Panc1 (cell line): ENCODE results near the gene LZTS3. TPM values are rescaled to one million over a fixed set of nuclear protein-coding genes. Genes with fewer than 3 reads are reported as not detected.

Source experiments
- ATAC-seq: fragments of 200-7000 bp; cut with Tn5 transposase; 2 replicates; pipeline ENCODE4 v1.9.1; 2020; ENCODE audit warnings: mild to moderate bottlenecking, moderate library complexity
- BruUV-seq: library from RNA; stranded (reverse); fragments of 400-500 nt; replicated peaks from 2 replicates; lab custom pipeline; 2021; lab: Mats Ljungman, UMichigan
- CTCF ChIA-PET: fragments of 300-600 bp; sonication (Branson Sonifier 250); formaldehyde crosslinking; loops from one replicate; lab custom pipeline; 2022; ENCODE audit warnings: antibody characterized with exemption; lab: Charles Lee
- POLR2A ChIA-PET: fragments of 300-600 bp; sonication (Branson Sonifier 250); formaldehyde crosslinking; loops from one replicate; lab custom pipeline; 2022; ENCODE audit warnings: antibody characterized with exemption; lab: Charles Lee
- DNase-seq: peaks from one replicate; pipeline ENCODE4 v3.0.0-alpha.2; 2010; ENCODE audit warnings: low read depth, low spot score
- H3K27ac ChIP-seq: 2 replicates; pipeline ENCODE4 v1.5.1; 2011; ENCODE audit warnings: mild to moderate bottlenecking, low read length, inconsistent platforms
- H3K27me3 ChIP-seq: fragments of 200-500 bp; sonication (Bioruptor generic); 2 replicates; pipeline ENCODE4 v1.6.0; 2014; ENCODE audit warnings: low read length, inconsistent platforms; ENCODE audit not compliant: control insufficient read depth, insufficient read depth
- H3K36me3 ChIP-seq: fragments of 200-500 bp; sonication (Bioruptor generic); 2 replicates; pipeline ENCODE4 v1.5.1; 2014; ENCODE audit warnings: inconsistent platforms, mild to moderate bottlenecking, low read length, moderate library complexity; ENCODE audit not compliant: control insufficient read depth, insufficient read depth
- H3K4me1 ChIP-seq: 2 replicates; pipeline ENCODE4 v1.5.1; 2011; ENCODE audit warnings: inconsistent platforms, mild to moderate bottlenecking, low read length, moderate library complexity; ENCODE audit not compliant: control insufficient read depth, insufficient read depth
- H3K4me3 ChIP-seq, 2 experiments: 2 replicates each; pipeline ENCODE4 v1.5.1; 2011 to 2012; ENCODE audit warnings: low read depth in 2 of 2, low read length in 2 of 2, mild to moderate bottlenecking in 2 of 2, inconsistent platforms in 1 of 2, moderate library complexity in 1 of 2
- H3K9me3 ChIP-seq: fragments of 200-500 bp; sonication (Bioruptor generic); 2 replicates; pipeline ENCODE4 v1.5.1; 2014; ENCODE audit warnings: low read depth, mild to moderate bottlenecking, inconsistent platforms, low read length, moderate library complexity; ENCODE audit not compliant: control insufficient read depth, insufficient read depth
- POLR2AphosphoS5 ChIP-seq: IDR thresholded peaks from 2 replicates; pipeline ENCODE4 v1.6.1; 2012; ENCODE audit warnings: mild to moderate bottlenecking, low read depth, low read length, moderate library complexity
- SIN3A ChIP-seq: IDR thresholded peaks from 2 replicates; pipeline ENCODE4 v1.6.1; 2012; ENCODE audit warnings: low read depth, mild to moderate bottlenecking, low read length, moderate library complexity, borderline replicate concordance; ENCODE audit not compliant: insufficient read depth
- TCF7L2 ChIP-seq: IDR thresholded peaks from 2 replicates; pipeline ENCODE4 v1.6.1; 2011; ENCODE audit warnings: mild to moderate bottlenecking, low read depth, low read length, inconsistent platforms
- in situ Hi-C: cut with HindIII; loops from 2 replicates; pipeline ENCODE4 v1.10.0; 2016; ENCODE audit warnings: low sequenced_read_pairs, low pct_unique_long_range_greater_than_20kb
- intact Hi-C: fragments of 100-400 bp; cut with micrococcal nuclease; formaldehyde crosslinking; loops from one replicate; pipeline ENCODE4 v1.10.0; 2022; ENCODE audit not compliant: unreplicated experiment
- total RNA-seq: library from RNA; stranded (reverse); gene quantifications from one replicate; pipeline ENCODE4 v1.2.1, GENCODE V29; 2021; ENCODE audit not compliant: unreplicated experiment
- TF ChIP-seq, protein P1 (sequence below): fragments of 450-650 bp; IDR thresholded peaks from 2 replicates; pipeline ENCODE4 v1.5.1; 2017; ENCODE audit warnings: mild to moderate bottlenecking
- TF ChIP-seq, protein P2 (sequence below), 2 experiments: IDR thresholded peaks; 2 replicates each; pipeline ENCODE4 v1.6.1; 2011 to 2012; ENCODE audit warnings: low read depth in 2 of 2, control low read depth in 1 of 2, low read length in 1 of 2, mild to moderate bottlenecking in 1 of 2, moderate library complexity in 1 of 2; ENCODE audit not compliant: insufficient read depth in 1 of 2

Gene LZTS3
- total RNA-seq, 1 experiment from 2014 or later: 5.2 TPM

DNA sequence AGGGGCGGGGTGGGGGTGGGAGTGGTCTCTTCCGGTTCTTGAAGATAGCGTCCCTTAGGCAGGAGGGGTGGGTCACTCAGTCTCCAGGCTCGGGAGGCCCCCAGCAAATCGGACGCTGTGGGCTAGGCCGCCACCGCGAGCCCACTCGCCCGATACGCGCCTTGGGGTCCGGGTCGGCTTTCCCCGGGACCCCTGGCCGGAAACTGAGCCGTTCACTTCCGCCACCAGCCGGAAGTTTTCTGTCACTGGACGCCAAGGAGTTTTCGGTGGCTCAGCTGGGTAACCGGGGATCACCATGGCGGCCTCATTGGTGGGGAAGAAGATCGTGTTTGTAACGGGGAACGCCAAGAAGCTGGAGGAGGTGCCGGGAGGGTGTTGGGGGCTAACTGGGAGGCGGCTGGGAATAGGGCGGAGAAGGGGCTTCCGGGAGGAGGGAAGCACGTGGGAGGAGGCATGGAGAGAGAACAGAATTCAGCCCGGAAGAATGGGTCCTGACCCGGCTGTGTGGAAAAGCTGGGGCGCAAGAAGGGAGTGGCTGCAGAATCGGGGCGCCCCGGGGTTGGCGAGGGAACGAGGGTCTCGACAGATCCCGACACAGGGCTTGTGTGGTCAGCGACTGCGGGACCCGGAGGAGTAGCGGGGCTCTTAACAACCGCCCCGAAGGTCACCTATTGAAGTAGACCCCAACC, 36.1 kb upstream of the LZTS3 start, which contains the start of gene ITPA:
Gene ITPA, plus strand, starts transcription at position 242 of the 689 bp plus-strand sequence. Its CDS starts 54 bp downstream, at position 296.
- DNase-seq (no peak), ATAC-seq (peak; percentile 70)
- Histone ChIP-seq H3K27me3 (no peaks in the 10 kb centered on the region), H3K36me3 (no peaks in the 10 kb centered on the region; the same call in 1 of the 2 replicates), H3K4me1 (peaks cover 13% of the 10 kb centered on the region; the same call in 1 of the 2 replicates), H3K9me3 (no peaks in the 10 kb centered on the region), H3K27ac (peak within 1 kb of the TSS; percentile 99), H3K4me3 (peak within 1 kb of the TSS; percentile 88 to 100)
- intact Hi-C loops: no loop called here
- ChIA-PET POLR2A (interaction anchor here (1.1 kb wide), 1 partner anchor 78 kb away, joined by 3 read pairs; no protein-coding TSS in a partner anchor), CTCF (no interaction called here)
- TF ChIP-seq, protein P1, sequence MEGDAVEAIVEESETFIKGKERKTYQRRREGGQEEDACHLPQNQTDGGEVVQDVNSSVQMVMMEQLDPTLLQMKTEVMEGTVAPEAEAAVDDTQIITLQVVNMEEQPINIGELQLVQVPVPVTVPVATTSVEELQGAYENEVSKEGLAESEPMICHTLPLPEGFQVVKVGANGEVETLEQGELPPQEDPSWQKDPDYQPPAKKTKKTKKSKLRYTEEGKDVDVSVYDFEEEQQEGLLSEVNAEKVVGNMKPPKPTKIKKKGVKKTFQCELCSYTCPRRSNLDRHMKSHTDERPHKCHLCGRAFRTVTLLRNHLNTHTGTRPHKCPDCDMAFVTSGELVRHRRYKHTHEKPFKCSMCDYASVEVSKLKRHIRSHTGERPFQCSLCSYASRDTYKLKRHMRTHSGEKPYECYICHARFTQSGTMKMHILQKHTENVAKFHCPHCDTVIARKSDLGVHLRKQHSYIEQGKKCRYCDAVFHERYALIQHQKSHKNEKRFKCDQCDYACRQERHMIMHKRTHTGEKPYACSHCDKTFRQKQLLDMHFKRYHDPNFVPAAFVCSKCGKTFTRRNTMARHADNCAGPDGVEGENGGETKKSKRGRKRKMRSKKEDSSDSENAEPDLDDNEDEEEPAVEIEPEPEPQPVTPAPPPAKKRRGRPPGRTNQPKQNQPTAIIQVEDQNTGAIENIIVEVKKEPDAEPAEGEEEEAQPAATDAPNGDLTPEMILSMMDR: no peak
- TF ChIP-seq, protein P2, sequence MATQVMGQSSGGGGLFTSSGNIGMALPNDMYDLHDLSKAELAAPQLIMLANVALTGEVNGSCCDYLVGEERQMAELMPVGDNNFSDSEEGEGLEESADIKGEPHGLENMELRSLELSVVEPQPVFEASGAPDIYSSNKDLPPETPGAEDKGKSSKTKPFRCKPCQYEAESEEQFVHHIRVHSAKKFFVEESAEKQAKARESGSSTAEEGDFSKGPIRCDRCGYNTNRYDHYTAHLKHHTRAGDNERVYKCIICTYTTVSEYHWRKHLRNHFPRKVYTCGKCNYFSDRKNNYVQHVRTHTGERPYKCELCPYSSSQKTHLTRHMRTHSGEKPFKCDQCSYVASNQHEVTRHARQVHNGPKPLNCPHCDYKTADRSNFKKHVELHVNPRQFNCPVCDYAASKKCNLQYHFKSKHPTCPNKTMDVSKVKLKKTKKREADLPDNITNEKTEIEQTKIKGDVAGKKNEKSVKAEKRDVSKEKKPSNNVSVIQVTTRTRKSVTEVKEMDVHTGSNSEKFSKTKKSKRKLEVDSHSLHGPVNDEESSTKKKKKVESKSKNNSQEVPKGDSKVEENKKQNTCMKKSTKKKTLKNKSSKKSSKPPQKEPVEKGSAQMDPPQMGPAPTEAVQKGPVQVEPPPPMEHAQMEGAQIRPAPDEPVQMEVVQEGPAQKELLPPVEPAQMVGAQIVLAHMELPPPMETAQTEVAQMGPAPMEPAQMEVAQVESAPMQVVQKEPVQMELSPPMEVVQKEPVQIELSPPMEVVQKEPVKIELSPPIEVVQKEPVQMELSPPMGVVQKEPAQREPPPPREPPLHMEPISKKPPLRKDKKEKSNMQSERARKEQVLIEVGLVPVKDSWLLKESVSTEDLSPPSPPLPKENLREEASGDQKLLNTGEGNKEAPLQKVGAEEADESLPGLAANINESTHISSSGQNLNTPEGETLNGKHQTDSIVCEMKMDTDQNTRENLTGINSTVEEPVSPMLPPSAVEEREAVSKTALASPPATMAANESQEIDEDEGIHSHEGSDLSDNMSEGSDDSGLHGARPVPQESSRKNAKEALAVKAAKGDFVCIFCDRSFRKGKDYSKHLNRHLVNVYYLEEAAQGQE (IDR thresholded peaks at IDR 0.05; ENCODE audit: insufficient read depth in 1 of 2, low read depth in 2 of 2, low read length in 1 of 2): no peak
- TF ChIP-seq SIN3A: 0 out of 2 replicates have a peak, but pooled peaks have one; percentile 11
- TF ChIP-seq TCF7L2: no peak
- peak; percentile 73 for TF ChIP-seq POLR2AphosphoS5
- in situ Hi-C loops: no loop called here
- BruUV-seq: TSS peak; percentile 94

DNA sequence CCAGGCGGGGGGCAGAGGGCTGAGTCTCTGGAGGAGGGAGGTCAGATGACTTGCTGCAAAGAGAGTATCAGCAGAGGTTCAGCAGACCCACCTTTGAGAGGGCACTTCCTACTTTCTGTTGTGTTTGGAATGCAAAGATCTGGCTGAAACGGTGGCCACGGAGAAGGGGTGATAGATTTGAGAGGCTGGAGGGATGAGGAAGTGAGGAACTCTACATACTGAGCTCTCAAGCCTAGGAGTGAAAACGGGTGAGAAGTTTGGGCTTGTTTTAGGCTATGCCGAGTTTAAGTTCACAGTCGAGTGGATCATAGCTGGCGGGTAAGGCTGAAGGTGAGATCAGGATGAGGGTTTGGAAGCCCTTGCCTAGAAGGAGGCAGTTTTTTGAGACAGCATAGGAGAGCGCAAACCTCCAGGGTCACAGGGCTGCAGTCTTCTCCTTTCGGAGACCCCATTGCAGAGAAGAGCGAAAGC, 35.5 kb upstream of the LZTS3 start:
- ChIA-PET CTCF (interaction anchor here (0.8 kb wide), 1 partner anchor 107 kb away, joined by 3 read pairs; no protein-coding TSS in a partner anchor), POLR2A (interaction anchor here (0.6 to 1.1 kb wide), 2 partner anchors 78 to 109 kb away, joined by 3 to 8 read pairs; no protein-coding TSS in a partner anchor)
- Histone ChIP-seq H3K36me3 (no peaks in the 10 kb centered on the region; the same call in 1 of the 2 replicates), H3K9me3 (no peaks in the 10 kb centered on the region), H3K27me3 (no peaks in the 10 kb centered on the region), H3K4me3 (peak overlapping the region; percentile 88 to 100), H3K4me1 (peaks cover 13% of the 10 kb centered on the region; the same call in 1 of the 2 replicates), H3K27ac (peak overlapping the region; percentile 99)
- no peak for DNase-seq
- ATAC-seq: peak; percentile 4; the same call in 1 of the 2 replicates
- TF ChIP-seq SIN3A (no peak), TCF7L2 (no peak), POLR2AphosphoS5 (no peak; the same call in 1 of the 2 replicates)
- TF ChIP-seq, protein P2 (IDR thresholded peaks at IDR 0.05; ENCODE audit: insufficient read depth in 1 of 2, low read depth in 2 of 2, low read length in 1 of 2): no peak
- TF ChIP-seq, protein P1: no peak
- intact Hi-C loops: no loop called here
- BruUV-seq: TSS peak; percentile 92
- in situ Hi-C loops: no loop called here
